Cardiac fibroblast (primary cell): ENCODE results near the gene LRP1B.
"Not testable (repeated sequence)": the region's sequence is repeated elsewhere in the genome, so short reads cannot be mapped to it uniquely, and the experiment has no call there.

ENCODE experiments used
- DNase-seq, 2 donors: peaks; one replicate each; pipeline versions ENCODE4 v3.0.0 to v3.0.0-alpha.2; 2010; ENCODE audit warnings: low read depth in 2 of 2
- H3K4me3 ChIP-seq, 2 donors: replicated peaks in 1 of 2; 1 replicate in 1 of 2; 2 replicates in 1 of 2; pipeline ENCODE4 v1.5.1; 2011; ENCODE audit warnings: low read depth in 2 of 2, low read length in 2 of 2, mild to moderate bottlenecking in 2 of 2, moderate library complexity in 1 of 2
- TF ChIP-seq, protein P1 (sequence below): IDR thresholded peaks from one replicate; pipeline ENCODE4 v1.5.1; 2011; ENCODE audit warnings: low read depth, mild to moderate bottlenecking, low read length, inconsistent platforms

LRP1B gene

DNA sequence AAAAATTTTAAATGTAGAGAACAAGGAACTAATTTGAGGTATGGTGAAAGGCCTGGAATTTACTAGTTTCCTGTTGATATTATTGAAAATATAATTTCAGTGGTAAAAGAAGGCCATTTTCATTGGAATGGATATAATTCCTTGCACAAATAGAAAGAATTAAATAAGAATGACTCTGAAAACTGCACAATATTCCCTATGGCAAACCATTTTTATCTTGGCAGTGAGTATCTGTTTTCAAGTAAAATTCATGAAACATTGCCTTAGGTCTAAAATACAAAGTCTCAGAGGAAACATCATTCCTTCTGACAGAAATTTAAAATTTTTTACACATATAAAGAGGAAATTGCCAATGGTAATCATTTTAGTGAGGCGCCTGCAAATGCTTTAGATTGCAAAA lies 1468.3 kb downstream of the LRP1B start:
- H3K4me3 ChIP-seq, result no peak overlapping the region
- TF ChIP-seq, protein P1, sequence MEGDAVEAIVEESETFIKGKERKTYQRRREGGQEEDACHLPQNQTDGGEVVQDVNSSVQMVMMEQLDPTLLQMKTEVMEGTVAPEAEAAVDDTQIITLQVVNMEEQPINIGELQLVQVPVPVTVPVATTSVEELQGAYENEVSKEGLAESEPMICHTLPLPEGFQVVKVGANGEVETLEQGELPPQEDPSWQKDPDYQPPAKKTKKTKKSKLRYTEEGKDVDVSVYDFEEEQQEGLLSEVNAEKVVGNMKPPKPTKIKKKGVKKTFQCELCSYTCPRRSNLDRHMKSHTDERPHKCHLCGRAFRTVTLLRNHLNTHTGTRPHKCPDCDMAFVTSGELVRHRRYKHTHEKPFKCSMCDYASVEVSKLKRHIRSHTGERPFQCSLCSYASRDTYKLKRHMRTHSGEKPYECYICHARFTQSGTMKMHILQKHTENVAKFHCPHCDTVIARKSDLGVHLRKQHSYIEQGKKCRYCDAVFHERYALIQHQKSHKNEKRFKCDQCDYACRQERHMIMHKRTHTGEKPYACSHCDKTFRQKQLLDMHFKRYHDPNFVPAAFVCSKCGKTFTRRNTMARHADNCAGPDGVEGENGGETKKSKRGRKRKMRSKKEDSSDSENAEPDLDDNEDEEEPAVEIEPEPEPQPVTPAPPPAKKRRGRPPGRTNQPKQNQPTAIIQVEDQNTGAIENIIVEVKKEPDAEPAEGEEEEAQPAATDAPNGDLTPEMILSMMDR, result no peak
- no peak for DNase-seq

DNA sequence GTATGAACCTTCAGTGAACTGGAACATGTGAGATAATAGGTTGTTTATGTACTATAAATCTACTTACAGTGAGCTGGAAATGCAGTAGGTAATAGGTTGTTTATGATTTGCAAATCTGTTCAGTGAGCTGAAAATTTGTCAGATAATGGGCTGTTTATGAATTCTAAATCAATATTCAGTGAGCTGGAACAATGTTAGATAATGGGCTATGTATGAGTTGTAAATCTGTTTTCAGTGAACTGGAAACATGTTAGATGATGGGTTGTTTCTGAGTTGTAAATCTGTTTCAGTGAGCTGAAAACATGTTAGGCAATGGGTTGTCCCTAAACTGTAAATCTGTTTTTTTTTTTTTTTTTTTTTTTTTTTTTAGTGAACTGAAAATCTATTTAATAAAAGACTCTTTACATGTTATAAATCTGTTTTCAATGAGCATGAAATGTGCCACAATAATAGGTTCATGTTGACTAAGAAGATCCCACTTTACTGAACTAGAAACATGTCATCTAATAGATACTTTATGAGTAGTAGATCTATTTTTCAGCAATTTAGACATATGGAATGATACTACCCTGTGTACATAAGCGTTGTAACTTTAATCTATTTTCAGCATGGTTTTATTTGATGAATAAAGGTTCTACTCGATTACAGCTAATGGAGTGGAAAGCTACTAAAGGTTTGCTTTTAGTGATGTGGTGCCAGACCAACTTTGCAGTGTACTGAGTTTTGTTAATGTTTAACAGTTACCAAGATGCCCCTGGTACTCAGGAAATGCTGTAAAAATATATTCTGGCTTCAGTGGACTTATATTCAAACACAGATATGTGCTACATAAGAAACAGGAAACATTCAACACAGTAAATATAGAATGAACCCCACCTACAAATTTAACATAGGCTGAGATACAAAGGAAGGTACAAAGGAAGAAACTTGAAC lies 1471.8 kb downstream of the LRP1B start:
- TF ChIP-seq, protein P1, result no peak
- H3K4me3 ChIP-seq, result no peak overlapping the region
- DNase-seq, result no peak

DNA sequence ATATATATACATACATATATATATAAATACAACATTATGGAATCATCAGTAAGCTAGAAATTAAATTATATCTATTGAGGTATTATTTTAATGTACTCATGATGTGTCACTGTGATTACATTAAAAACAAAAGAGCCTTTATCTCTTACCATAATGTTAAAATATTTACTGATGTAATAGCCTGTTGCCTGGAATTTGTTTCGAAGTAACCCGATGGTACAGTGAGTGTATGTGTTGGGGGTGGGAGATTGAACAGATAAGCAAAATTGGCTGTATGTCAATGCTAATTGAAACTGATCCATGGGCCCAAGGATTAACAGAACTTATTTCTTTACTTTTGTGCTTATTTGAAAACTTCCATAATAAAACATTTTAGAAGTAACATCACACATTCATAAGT lies 1473.2 kb downstream of the LRP1B start:
- H3K4me3 ChIP-seq, result no peak overlapping the region
- TF ChIP-seq, protein P1, result no peak
- peak; percentile 42 to 55 for DNase-seq

DNA sequence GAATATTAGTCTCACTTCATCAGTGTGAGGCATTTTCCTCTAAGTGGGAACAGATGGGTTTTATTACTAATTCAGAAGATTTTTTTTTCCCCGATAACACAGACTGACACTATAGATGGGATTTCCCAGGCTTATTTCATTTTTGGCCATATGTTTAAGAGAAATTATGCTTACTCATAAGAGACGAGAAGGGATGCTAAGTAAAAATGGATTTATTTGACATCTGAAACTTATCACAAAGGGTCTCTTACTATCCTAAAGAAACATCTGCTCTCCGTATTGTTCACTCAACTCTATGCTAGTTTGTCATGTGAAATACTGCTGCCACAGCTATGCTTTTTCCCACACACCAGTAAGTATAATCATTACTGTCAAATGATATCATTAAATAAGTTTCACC lies 1476.3 kb downstream of the LRP1B start:
- TF ChIP-seq, protein P1, result no peak
- no peak overlapping the region for H3K4me3 ChIP-seq
- DNase-seq, result peak; percentile 2 to 46

DNA sequence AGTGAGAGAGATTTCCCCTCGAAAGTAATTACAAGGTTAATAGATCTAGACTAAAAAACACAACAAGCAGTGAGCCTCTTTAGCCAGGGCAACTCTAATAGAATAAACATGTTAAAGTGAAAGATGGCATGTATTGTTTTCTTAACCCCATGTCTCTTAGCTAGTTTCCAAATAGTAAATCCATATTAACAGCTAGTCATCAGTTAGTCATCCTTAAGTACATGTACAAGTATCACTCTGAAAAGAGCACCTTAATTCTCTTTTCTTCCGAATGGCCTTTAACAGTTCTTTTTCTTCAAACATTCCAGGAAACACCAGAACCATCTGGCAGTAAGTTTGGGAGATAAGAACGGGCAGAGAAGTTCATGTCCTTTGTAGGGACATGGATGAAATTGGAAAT lies 1480.0 kb downstream of the LRP1B start:
- TF ChIP-seq, protein P1, result no peak
- peak; percentile 21 to 35 for DNase-seq

DNA sequence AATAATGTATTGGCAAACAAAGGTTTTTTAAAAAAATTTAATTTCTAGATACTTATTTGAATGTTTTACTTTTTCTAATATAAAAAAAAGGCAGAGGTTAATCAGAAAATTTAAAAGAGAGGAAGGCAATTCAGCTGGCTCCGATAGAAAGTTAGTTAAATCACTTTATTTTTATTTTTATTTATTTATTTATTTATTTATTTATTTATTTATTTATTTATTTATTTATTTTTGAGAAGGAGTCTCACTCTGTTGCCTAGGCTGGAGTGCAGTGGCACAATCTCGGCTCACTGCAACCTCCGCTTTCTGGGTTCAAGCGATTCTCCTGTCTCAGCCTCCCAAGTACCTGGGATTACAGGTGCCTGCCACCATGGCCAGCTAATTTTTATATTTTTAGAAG lies 1480.7 kb downstream of the LRP1B start:
- not testable (repeated sequence) for H3K4me3 ChIP-seq, DNase-seq

More for the DNA sequence above, 1480.0 kb downstream of the LRP1B start:
- H3K4me3 ChIP-seq, result no peak overlapping the region

DNA sequence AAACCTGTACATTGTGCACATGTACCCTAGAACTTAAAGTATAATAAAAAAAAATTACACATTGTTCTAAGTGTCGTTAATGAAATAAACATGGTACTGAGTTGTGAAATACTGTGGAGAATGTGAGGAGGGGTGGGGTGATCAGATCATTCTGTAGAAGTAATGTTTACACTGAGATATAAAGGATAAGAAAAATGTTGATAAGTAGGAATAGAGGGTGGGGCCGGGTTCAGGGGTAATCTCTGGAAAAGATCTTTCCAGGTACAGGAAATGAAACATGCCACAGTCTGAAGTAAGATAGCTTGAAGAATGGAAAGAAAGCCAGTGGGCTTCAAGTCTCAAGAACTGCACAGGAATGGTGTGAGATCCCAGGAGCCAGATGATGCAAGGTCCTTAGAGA lies 1482.4 kb downstream of the LRP1B start:
- TF ChIP-seq, protein P1, result no peak
- no peak for DNase-seq

More for the DNA sequence above, 1482.4 kb downstream of the LRP1B start:
- H3K4me3 ChIP-seq, result no peak overlapping the region
